Ascending aorta (tissue), 2 donors: ENCODE data around the gene CYTH4. TPM values are rescaled to one million over a fixed set of nuclear protein-coding genes. Genes with fewer than 3 reads are reported as not detected.
A peak's percentile ranks its signal among the peaks of the same experiment; 100 is the strongest.

Source experiments
- DNase-seq, 2 donors: peaks; one replicate each; pipeline ENCODE4 v3.0.0-alpha.2; 2019; ENCODE audit warnings: low spot score in 2 of 2
- H3K27ac ChIP-seq, 2 donors: fragments of 200-600 bp; sonication (generic); one replicate each; pipeline ENCODE4 v1.5.1; 2016 to 2017; ENCODE audit warnings: mild to moderate bottlenecking in 1 of 2
- H3K27me3 ChIP-seq: fragments of 200-600 bp; sonication (generic); one replicate; pipeline ENCODE4 v1.5.1; 2017
- H3K36me3 ChIP-seq, 2 donors: fragments of 200-600 bp; sonication (generic); one replicate each; pipeline ENCODE4 v1.5.1; 2016
- H3K4me1 ChIP-seq, 2 donors: fragments of 200-600 bp; sonication (generic); one replicate each; pipeline ENCODE4 v1.5.1; 2016 to 2017; ENCODE audit warnings: mild to moderate bottlenecking in 1 of 2
- H3K4me3 ChIP-seq, 2 donors: fragments of 200-600 bp; sonication (generic); one replicate each; pipeline ENCODE4 v1.5.1; 2016 to 2017; ENCODE audit warnings: mild to moderate bottlenecking in 1 of 2
- H3K9me3 ChIP-seq, 2 donors: fragments of 200-600 bp; sonication (generic); one replicate each; pipeline ENCODE4 v1.5.1; 2016
- intact Hi-C: fragments of 100-400 bp; cut with DNase I; formaldehyde crosslinking; loops from one replicate; pipeline ENCODE4 v1.15.1; 2023
- total RNA-seq: library from RNA; depleted of rRNA; stranded (reverse); fragments of >200 nt; gene quantifications from one replicate; pipeline ENCODE4 v1.1.0, GENCODE V29; 2016
- TF ChIP-seq, protein P1 (sequence below), 3 experiments: fragments of 200-600 bp in 2 of 3; fragments of 450-650 bp in 1 of 3; sonication (generic) in 2 of 3; IDR thresholded peaks; one replicate each; pipeline ENCODE4 v1.5.1; 2016 to 2019; ENCODE audit warnings: antibody characterized with exemption in 3 of 3, mild to moderate bottlenecking in 1 of 3, moderate library complexity in 1 of 3

Gene CYTH4
- total RNA-seq, 1 donor from 2014 or later: 130 TPM

DNA sequence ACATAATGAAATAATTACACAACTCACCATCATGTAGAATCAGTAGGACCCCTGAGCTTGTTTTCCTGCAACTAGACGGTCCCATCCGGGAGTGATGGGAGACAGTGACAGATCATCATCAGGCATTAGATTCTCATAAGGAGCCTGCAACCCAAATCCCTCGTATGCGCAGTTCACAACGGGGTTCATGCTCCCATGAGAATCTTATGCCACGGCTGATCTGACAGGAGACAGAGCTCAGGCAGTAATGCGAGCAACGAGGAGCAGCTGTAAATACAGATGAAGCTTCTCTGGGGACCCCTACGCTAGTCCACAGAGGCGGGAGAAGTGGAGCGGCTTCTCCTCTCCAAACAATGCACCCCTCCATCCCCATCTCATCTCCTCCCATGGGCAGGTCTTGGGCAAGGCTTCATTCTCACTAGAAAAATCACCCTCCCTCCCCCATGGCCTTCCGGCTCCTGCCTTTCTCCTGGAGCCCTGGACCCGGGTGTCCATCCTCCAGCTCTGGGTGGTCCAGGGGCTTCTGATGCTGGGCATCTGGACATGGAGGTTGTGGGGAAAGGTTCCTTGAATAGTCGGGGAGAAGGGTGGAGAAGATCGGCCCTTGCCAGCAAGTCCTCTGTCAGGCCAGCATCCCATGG lies 22.0 kb upstream of the CYTH4 start:
- Histone ChIP-seq H3K4me1 (no peaks in the 10 kb centered on the region), H3K27me3 (no peaks in the 10 kb centered on the region), H3K4me3 (no peak overlapping the region), H3K9me3 (peaks cover 6 to 12% of the 10 kb centered on the region in 2 donors), H3K27ac (no peak overlapping the region), H3K36me3 (no peaks in the 10 kb centered on the region)
- no peak for DNase-seq
- intact Hi-C loops: no loop called here
- TF ChIP-seq, protein P1, sequence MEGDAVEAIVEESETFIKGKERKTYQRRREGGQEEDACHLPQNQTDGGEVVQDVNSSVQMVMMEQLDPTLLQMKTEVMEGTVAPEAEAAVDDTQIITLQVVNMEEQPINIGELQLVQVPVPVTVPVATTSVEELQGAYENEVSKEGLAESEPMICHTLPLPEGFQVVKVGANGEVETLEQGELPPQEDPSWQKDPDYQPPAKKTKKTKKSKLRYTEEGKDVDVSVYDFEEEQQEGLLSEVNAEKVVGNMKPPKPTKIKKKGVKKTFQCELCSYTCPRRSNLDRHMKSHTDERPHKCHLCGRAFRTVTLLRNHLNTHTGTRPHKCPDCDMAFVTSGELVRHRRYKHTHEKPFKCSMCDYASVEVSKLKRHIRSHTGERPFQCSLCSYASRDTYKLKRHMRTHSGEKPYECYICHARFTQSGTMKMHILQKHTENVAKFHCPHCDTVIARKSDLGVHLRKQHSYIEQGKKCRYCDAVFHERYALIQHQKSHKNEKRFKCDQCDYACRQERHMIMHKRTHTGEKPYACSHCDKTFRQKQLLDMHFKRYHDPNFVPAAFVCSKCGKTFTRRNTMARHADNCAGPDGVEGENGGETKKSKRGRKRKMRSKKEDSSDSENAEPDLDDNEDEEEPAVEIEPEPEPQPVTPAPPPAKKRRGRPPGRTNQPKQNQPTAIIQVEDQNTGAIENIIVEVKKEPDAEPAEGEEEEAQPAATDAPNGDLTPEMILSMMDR (IDR thresholded peaks at IDR 0.05): no peak

DNA sequence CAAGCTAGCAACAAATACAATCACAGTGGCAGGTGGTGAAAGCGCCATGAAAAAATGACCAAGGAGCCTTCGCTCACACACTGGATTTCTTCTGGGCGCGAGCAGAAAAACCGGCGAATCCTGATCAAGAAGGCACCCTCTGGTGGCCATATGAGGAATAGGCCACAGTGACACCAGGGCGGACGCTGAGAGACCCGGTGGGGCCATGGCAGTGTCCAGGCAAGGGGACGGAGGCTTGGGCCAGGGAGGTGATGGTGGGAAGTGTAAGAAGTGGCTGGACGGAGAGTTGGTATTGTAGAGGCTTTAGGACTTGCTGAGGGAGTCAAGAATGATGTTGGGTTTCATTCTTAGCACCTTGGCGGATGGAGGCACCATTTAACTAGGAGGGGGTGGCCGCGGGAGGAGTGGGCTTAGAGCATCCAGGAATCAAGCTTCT lies 21.4 kb upstream of the CYTH4 start:
- H3K27me3 ChIP-seq: no peaks in the 10 kb centered on the region
- no peak overlapping the region for H3K4me3 ChIP-seq
- peaks cover 6 to 12% of the 10 kb centered on the region in 2 donors for H3K9me3 ChIP-seq
- intact Hi-C loops: no loop called here
- H3K36me3 ChIP-seq: no peaks in the 10 kb centered on the region
- peak in 1 of 2 donors; percentile 74 for DNase-seq
- no peak overlapping the region for H3K27ac ChIP-seq
- TF ChIP-seq, protein P1 (IDR thresholded peaks at IDR 0.05): peak; percentile 56 to 73 (median 69)
- H3K4me1 ChIP-seq: no peaks in the 10 kb centered on the region

DNA sequence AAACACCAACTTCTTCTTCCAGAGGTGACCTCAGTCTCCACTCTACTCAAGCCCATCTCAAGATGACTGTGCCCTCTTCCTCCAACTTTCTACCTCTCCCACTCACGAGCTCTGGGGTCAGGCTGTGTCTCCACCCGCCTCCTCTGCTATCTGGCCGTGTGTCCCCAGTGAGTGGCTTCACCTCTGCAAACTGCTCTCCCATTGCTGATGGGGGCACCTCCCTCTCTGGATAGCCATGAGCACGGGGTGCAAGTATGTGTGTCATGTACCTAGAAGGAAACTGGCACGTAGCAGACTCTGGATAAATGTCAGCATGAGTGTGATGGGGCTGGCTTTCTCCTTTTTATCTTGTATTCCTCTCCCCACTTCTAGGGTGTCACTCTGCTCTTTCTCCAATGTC lies 20.0 kb upstream of the CYTH4 start:
- DNase-seq: no peak
- intact Hi-C loops: no loop called here
- TF ChIP-seq, protein P1 (IDR thresholded peaks at IDR 0.05): no peak
- no peak overlapping the region for H3K4me3 ChIP-seq
- H3K4me1 ChIP-seq: no peaks in the 10 kb centered on the region
- H3K36me3 ChIP-seq: no peaks in the 10 kb centered on the region
- no peak overlapping the region for H3K27ac ChIP-seq
- H3K9me3 ChIP-seq: peaks cover 6 to 12% of the 10 kb centered on the region in 2 donors
- H3K27me3 ChIP-seq: no peaks in the 10 kb centered on the region

DNA sequence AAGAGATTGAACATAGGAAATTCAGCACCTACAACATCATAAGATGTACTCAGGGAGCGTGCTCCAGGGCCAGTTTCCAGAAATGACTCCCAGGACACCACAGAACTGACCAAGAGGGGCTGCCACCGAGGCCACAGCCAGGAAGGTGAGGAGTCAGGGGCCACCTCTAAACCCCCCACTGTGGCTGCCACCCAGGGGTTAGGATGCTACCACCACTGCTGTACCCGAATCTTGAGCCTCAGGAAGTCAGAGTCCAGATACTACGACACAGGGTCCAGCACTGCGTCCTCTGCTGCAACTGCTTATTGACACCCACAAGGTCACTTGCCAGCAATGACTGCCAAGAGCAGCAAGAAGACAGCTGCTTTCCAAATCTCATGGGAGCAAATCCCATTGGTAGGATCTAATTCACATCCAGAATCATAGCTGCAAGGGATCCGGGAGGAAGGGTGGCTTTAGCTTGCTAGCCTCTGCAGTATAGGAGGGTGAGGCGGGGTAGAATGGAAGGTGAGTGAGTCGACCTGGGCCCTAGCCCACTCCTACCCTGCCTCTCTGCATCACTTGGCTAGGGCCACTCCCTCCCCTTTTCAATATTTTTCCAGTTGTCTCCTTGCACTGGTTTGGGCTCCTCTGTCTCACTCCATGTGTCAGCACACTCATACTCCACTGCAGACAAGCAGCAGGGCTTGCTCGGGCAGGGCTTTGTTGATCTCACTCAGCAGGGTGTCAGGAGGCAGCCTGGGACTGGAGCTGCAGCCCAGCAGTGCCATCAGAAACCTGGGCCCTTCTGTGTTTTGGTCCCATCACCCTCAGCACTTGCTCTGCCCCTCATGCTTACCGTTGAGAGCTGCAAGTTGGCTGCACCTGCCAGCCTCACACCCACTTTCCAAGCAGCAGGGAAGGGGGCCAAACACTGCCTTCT lies 18.1 kb upstream of the CYTH4 start:
- H3K27me3 ChIP-seq: no peaks in the 10 kb centered on the region
- intact Hi-C loops: no loop called here

DNA sequence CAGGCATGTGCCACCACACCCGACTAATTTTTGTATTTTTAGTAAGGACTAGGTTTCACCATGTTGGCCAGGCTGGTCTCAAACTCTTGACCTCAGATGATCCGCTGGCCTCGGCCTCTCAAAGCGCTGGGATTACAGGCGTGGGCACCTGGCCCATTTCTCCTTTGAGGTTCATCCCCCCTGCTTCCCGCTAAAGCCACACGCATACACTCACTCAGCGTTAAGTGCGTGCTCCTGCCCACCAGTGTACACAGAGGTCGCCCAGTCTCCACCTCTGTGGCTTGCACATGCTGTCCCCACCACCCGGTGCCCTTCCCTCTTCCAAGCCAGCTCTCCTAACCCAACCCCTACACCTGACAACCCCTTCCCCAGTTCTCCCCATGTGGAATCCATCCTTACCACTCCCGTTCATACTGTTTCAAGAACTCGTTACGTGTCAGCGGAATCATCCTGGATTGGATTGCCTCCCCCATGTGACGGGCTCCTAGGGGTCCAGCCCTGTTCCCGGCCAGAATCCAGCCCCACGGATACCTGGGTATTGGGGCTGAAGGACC lies 15.7 kb upstream of the CYTH4 start:
- TF ChIP-seq, protein P1 (IDR thresholded peaks at IDR 0.05): no peak
- Histone ChIP-seq H3K36me3 (no peaks in the 10 kb centered on the region), H3K9me3 (peaks cover 6 to 12% of the 10 kb centered on the region in 2 donors), H3K4me1 (no peaks in the 10 kb centered on the region), H3K4me3 (peak overlapping the region; percentile 40 to 42), H3K27me3 (no peaks in the 10 kb centered on the region), H3K27ac (no peak overlapping the region)
- intact Hi-C loops: no loop called here
- DNase-seq: no peak

More for the DNA sequence above, 18.1 kb upstream of the CYTH4 start:
- Histone ChIP-seq H3K9me3 (peaks cover 6 to 12% of the 10 kb centered on the region in 2 donors), H3K4me1 (no peaks in the 10 kb centered on the region), H3K4me3 (no peak overlapping the region), H3K27ac (no peak overlapping the region), H3K36me3 (no peaks in the 10 kb centered on the region)
- TF ChIP-seq, protein P1 (IDR thresholded peaks at IDR 0.05): no peak
- no peak for DNase-seq
